GM13977 (cell line): Measurements from ENCODE around the gene SUCLG2.

ENCODE experiments used
- DNase-seq: peaks from one replicate; pipeline ENCODE4 v3.0.0; 2012; ENCODE audit warnings: low spot score
- in situ Hi-C: fragments of 300-500 bp; cut with MboI; formaldehyde crosslinking; loops from one replicate; pipeline ENCODE4 v1.12.0; 2022; ENCODE audit warnings: low sequenced_read_pairs, low pct_unique_long_range_greater_than_20kb, mixed read lengths, inconsistent platforms; ENCODE audit not compliant: unreplicated experiment
- TF ChIP-seq, protein P1 (sequence below): IDR thresholded peaks from 2 replicates; pipeline ENCODE4 v1.5.1; 2012; ENCODE audit warnings: mild to moderate bottlenecking, control low read depth; ENCODE audit not compliant: insufficient read depth; ENCODE audit errors: extremely low read depth, missing control alignments

Gene SUCLG2

DNA sequence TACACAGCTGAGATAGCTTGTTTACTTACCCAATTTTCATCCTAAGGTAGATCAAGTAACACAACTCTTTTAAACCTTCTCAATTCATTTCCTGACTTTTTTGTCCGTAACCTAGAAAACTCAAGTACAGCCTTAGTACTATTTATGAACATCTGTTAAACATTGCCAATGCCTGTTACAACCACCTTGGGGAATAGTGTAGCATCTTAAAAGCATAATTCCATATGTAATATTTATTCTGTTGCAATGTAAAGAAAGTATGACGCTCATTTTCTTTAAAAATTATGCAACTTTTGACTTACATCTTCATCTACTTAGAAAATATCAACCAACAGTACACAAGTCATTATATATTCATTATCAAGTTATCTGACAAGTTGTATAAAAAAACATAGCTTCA is 54.6 kb downstream of the SUCLG2 start:
- in situ Hi-C loops, result no loop called here
- DNase-seq, result no peak
- TF ChIP-seq, protein P1, sequence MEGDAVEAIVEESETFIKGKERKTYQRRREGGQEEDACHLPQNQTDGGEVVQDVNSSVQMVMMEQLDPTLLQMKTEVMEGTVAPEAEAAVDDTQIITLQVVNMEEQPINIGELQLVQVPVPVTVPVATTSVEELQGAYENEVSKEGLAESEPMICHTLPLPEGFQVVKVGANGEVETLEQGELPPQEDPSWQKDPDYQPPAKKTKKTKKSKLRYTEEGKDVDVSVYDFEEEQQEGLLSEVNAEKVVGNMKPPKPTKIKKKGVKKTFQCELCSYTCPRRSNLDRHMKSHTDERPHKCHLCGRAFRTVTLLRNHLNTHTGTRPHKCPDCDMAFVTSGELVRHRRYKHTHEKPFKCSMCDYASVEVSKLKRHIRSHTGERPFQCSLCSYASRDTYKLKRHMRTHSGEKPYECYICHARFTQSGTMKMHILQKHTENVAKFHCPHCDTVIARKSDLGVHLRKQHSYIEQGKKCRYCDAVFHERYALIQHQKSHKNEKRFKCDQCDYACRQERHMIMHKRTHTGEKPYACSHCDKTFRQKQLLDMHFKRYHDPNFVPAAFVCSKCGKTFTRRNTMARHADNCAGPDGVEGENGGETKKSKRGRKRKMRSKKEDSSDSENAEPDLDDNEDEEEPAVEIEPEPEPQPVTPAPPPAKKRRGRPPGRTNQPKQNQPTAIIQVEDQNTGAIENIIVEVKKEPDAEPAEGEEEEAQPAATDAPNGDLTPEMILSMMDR, result no peak

DNA sequence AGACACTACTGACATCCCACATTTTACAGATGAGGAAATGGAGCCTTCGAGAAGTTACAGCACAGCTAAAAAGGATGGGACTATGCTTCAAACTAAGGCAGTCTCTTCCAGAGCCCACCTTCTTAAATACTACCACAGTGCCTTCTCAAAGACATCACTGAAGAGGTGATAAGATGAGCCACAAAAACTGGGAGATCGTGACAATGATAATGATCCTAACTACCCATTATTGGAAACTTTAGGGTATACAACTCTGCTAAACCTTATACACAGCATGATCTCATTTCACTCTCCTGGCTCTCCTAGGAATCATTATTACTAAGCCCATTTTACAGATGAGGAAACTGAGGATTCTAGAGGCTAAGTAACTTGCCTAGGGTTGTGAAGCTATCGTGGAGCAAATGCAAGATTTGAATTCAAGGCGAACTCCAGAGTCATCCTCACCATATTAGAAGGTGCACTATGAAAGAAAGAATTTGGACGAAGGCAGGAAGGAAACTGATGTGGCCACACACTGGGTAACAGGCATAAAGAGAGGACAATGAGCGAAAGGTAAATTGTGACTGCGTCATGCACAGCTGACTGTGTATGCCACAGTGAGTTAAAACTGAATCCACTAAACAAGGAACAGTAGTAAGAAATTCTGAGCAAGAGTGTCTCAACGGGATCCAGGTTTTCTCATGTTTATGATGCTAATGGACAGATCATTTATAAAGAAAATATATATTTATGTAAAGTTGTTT is 55.4 kb downstream of the SUCLG2 start:
- in situ Hi-C loops, result no loop called here
- no peak for DNase-seq
- TF ChIP-seq, protein P1, result no peak

DNA sequence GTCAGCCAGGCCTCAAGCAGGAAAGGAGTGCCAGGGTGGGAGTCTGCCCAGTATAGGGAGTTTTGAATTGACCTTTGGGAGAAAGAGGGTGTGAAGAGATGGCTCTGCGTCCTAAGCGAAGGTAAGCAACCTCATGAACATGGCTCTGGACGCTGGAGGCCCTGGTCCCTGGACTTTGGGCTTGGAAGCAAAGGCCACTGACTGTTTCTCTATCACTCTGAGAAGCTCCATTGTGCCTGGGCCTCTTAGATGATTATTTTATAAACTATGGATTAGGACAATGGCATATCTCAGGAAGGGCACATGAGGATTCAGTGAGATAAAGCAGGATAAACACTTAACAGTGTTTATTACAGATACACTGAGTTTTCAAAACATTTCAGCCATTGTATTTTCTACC is 59.0 kb downstream of the SUCLG2 start:
- TF ChIP-seq, protein P1, result no peak
- in situ Hi-C loops, result no loop called here
- DNase-seq, result no peak

DNA sequence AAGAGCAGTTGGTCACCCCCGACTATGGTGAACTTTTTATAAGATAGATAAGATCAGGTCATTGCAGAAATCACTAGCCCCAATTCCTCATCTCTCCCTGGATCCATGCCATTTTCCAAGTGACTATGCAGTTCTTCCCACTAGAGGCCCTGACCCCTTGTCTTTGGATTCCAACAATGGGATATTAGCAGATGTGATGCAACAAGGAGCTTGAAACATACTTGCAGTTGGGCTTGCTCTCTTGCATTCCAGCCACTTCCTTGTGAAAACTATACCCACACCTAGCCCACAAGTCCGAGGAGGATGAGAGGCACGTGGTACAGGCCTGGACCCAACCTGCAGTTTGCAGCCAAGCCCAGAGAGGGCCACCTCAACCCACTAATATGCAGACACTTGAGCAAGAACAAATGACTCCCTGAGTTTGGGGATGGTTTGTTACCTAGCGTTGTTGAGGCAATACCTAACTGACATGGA is 60.6 kb downstream of the SUCLG2 start:
- TF ChIP-seq, protein P1, result no peak
- no peak for DNase-seq
- in situ Hi-C loops, result no loop called here

DNA sequence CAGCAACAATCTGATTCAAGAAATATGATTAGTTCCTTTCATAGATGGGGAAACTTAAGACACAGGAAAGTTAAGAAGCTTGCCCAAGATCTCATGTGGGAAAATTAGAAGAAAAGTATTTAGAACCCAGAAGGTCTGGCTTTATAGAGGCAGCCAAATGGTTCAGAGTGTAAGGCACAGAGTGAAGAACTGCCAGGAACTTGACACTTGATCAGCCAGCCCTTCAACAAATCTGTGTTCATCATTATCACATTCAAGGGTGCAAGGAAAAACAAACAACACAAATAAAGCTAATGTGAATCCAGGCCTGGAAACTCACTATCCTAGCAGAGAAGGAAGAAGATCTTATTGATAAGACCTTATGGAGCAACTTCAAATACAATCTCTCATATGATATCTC is 62.4 kb downstream of the SUCLG2 start:
- TF ChIP-seq, protein P1, result no peak
- no peak for DNase-seq
- in situ Hi-C loops, result no loop called here

DNA sequence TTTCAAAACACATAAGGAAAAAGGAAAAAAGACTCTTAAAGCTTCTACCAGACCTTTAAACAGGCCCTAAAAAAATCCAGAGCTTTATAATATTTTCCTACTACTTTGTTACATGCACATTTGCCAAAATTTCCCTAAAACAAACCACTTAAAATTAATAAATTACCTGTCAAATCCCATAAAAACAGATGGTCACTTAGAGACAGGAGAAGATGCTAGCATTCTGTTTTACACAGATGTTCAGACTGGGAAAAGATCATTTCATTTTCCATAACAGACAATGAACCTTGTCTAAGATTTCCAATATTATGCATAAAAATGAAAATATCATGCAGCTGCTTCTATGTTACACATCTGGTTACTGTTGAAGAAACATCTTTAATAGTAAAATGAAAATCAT is 66.6 kb downstream of the SUCLG2 start:
- in situ Hi-C loops, result no loop called here
- no peak for DNase-seq
- TF ChIP-seq, protein P1, result no peak
